ENCODE results near the gene PPP1R3C. TPM values are rescaled to one million over a fixed set of nuclear protein-coding genes. Genes with fewer than 3 reads are reported as not detected.

Gene PPP1R3C
- total and polyA plus RNA-seq, 2 experiments from 2014 or later, result 0.91 to 1.8 TPM

DNA sequence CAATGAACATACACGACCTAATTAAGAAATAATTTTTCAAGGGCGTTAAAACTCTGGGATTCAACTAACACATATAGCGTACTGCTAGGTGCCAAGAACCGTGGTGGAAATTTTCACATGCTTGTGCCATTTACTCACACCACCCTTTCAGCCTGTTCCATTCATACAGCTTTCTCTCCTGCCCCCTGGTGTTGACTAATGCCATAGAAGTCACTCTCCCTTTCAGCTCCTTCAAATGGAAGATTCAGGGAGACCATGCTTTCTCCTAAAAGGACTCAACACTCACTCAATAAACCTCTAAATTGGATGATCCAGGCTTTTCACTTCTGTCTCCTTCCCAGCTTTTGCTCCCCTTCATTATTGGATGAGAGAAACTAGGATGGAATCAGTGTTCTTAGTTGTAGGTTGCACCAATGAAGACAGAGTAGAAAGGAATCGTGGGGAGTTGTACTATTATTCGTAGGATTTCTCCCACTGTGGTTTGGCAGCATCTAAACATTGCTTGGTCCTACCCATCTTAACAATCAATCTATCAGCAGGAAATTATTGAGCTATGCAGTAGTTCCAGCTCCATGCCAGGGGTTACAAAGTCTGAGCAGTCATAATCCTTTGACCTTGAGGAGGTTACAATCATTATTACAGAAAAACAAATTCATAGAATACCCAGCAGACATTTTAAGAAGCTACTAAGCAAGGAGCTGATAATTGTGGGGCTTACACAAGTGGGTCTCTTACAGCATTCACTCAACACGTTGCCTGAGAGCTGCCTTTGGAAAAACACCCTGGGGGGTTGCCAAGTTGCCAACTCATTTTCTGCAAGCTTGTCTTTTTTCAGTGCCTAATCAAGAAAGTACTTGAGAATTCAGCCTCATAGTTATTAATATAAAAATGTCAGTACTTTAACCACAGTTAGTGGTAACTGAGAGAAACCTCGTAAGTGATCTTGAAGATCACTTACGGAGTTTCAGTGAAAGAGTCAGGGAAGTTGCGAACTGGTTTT, 2.8 kb upstream of the PPP1R3C start:
- Mint-ChIP-seq H3K27me3 (ENCODE audit: insufficient read depth, low read depth, poor library complexity) (peaks cover 28% of the 10 kb centered on the region), H3K4me1 (peaks cover 9% of the 10 kb centered on the region), H3K9me3 (no peaks in the 10 kb centered on the region; the same call in 2 of the 3 replicates), H3K27ac (no peak overlapping the region), H3K36me3 (ENCODE audit: low read depth) (no peaks in the 10 kb centered on the region), H3K4me3 (no peak overlapping the region)
- no peak overlapping the region for H3K27ac ChIP-seq (ENCODE audit: low read depth)
- peak; percentile 26 for ATAC-seq
- no peak overlapping the region for H2AFZ ChIP-seq
- TF ChIP-seq CTCF (conservative IDR thresholded peaks at IDR 0.05; ENCODE audit: low read depth in 2 of 2), result peak; percentile 83 to 88
- TF ChIP-seq, protein P1, sequence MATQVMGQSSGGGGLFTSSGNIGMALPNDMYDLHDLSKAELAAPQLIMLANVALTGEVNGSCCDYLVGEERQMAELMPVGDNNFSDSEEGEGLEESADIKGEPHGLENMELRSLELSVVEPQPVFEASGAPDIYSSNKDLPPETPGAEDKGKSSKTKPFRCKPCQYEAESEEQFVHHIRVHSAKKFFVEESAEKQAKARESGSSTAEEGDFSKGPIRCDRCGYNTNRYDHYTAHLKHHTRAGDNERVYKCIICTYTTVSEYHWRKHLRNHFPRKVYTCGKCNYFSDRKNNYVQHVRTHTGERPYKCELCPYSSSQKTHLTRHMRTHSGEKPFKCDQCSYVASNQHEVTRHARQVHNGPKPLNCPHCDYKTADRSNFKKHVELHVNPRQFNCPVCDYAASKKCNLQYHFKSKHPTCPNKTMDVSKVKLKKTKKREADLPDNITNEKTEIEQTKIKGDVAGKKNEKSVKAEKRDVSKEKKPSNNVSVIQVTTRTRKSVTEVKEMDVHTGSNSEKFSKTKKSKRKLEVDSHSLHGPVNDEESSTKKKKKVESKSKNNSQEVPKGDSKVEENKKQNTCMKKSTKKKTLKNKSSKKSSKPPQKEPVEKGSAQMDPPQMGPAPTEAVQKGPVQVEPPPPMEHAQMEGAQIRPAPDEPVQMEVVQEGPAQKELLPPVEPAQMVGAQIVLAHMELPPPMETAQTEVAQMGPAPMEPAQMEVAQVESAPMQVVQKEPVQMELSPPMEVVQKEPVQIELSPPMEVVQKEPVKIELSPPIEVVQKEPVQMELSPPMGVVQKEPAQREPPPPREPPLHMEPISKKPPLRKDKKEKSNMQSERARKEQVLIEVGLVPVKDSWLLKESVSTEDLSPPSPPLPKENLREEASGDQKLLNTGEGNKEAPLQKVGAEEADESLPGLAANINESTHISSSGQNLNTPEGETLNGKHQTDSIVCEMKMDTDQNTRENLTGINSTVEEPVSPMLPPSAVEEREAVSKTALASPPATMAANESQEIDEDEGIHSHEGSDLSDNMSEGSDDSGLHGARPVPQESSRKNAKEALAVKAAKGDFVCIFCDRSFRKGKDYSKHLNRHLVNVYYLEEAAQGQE (IDR thresholded peaks at IDR 0.05; ENCODE audit: unreplicated experiment), result no peak
- H3F3A ChIP-seq (replicated peaks; ENCODE audit: low read depth), result peaks cover 6% of the 10 kb centered on the region; the same call in 1 of the 2 replicates
- H3K36me3 ChIP-seq (ENCODE audit: insufficient read depth), result no peaks in the 10 kb centered on the region
- H3K9me2 ChIP-seq (ENCODE audit: insufficient read depth), result no peaks in the 10 kb centered on the region
- H3K79me2 ChIP-seq (replicated peaks; ENCODE audit: insufficient read depth), result no peaks in the 10 kb centered on the region
- H4K20me1 ChIP-seq (replicated peaks; ENCODE audit: insufficient read depth), result no peaks in the 10 kb centered on the region; the same call in 1 of the 2 replicates
- peaks cover 6% of the 10 kb centered on the region for H3K4me1 ChIP-seq (ENCODE audit: insufficient read depth)
- no peak overlapping the region for H3K4me3 ChIP-seq
- H3K27me3 ChIP-seq (ENCODE audit: insufficient read depth), result peaks cover 30% of the 10 kb centered on the region
- no peak overlapping the region for H3K4me2 ChIP-seq
- peak; percentile 91 for DNase-seq (ENCODE audit: low spot score)

DNA sequence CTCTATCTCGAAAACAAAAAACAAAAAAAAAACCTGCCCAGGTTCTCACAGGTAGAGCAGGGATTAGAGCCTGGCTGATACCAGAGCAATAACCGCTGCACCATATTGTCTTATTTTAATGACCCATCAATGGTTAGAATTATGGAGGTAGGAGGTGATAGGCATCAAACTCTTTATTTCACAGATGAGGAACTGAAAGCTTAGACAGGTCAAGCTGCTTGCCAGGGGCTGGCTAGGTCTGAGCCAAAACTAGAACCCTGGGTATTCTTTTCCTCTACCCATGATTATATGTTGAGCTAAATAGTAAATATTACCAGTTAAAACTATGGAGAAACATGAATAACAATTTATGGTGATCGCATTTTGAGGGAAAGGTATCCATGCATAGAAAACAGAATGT, 2.0 kb upstream of the PPP1R3C start:
- peaks cover 28% of the 10 kb centered on the region for H3K27me3 Mint-ChIP-seq (ENCODE audit: insufficient read depth, low read depth, poor library complexity)
- H3K9me2 ChIP-seq (ENCODE audit: insufficient read depth), result no peaks in the 10 kb centered on the region; the same call in 1 of the 2 replicates
- H3K9me3 Mint-ChIP-seq, result no peaks in the 10 kb centered on the region; the same call in 2 of the 3 replicates
- no peak overlapping the region for H3K27ac ChIP-seq (ENCODE audit: low read depth)
- H3K4me3 ChIP-seq, result no peak overlapping the region
- 0 out of 3 replicates have a peak, but pooled peaks cover 3% of the 10 kb centered on the region for H3K36me3 Mint-ChIP-seq (ENCODE audit: low read depth)
- H3K36me3 ChIP-seq (ENCODE audit: insufficient read depth), result no peaks in the 10 kb centered on the region
- peaks cover 6% of the 10 kb centered on the region; the same call in 1 of the 2 replicates for H3F3A ChIP-seq (replicated peaks; ENCODE audit: low read depth)
- peaks cover 6% of the 10 kb centered on the region for H3K4me1 ChIP-seq (ENCODE audit: insufficient read depth)
- H3K4me1 Mint-ChIP-seq, result peaks cover 9% of the 10 kb centered on the region
- H4K20me1 ChIP-seq (replicated peaks; ENCODE audit: insufficient read depth), result no peaks in the 10 kb centered on the region; the same call in 1 of the 2 replicates
- H2AFZ ChIP-seq, result no peak overlapping the region
- ATAC-seq (no peak), DNase-seq (ENCODE audit: low spot score) (no peak)
- H3K4me3 Mint-ChIP-seq, result no peak overlapping the region
- H3K79me2 ChIP-seq (replicated peaks; ENCODE audit: insufficient read depth), result no peaks in the 10 kb centered on the region
- H3K4me2 ChIP-seq, result no peak overlapping the region
- H3K27me3 ChIP-seq (ENCODE audit: insufficient read depth), result peaks cover 30% of the 10 kb centered on the region
- H3K27ac Mint-ChIP-seq, result no peak overlapping the region
- TF ChIP-seq, protein P1 (IDR thresholded peaks at IDR 0.05; ENCODE audit: unreplicated experiment), result no peak
- no peak for TF ChIP-seq JUNB (IDR thresholded peaks at IDR 0.05; ENCODE audit: unreplicated experiment)

Measured in GM23338 (cell line).